ENCODE results near the gene ARPC4. TPM values are rescaled to one million over a fixed set of nuclear protein-coding genes. Genes with fewer than 3 reads are reported as not detected.

Gene ARPC4
- total RNA-seq, 2 donors from 2014 or later: 150 to 153 TPM

- H3K4me3 ChIP-seq (ENCODE audit: low read length): peak overlapping the region; percentile 97
- Mint-ChIP-seq H3K9me3 (no peaks in the 10 kb centered on the region), H3K36me3 (ENCODE audit: low read depth) (peaks cover 65% of the 10 kb centered on the region), H3K27ac (peak overlapping the region; percentile 97), H3K4me1 (peaks cover 12% of the 10 kb centered on the region), H3K27me3 (ENCODE audit: insufficient read depth) (no peaks in the 10 kb centered on the region), H3K4me3 (peak overlapping the region; percentile 84)
- 67 to 74% methylated on average over 8 to 17 of the region's 17 CpGs for WGBS, 2 experiments (ENCODE audit: insufficient coverage in 1 of 2, insufficient read length in 1 of 2)
- DNase-seq: no peak
- no peaks in the 10 kb centered on the region for H3K27me3 ChIP-seq (ENCODE audit: control insufficient read depth, insufficient read depth, low read length, poor library complexity, severe bottlenecking)
- peaks cover 5% of the 10 kb centered on the region for H3K4me1 ChIP-seq (ENCODE audit: control insufficient read depth, insufficient read depth, low read length)
- no peaks in the 10 kb centered on the region for H3K9me3 ChIP-seq (ENCODE audit: control insufficient read depth, low read length)
- no peak overlapping the region for H3K27ac ChIP-seq (ENCODE audit: low read depth, low read length)
- H3K9ac ChIP-seq (ENCODE audit: extremely low read depth, low read length, poor library complexity, severe bottlenecking): peak overlapping the region; percentile 69
- peaks cover 44% of the 10 kb centered on the region for H3K36me3 ChIP-seq (ENCODE audit: control insufficient read depth, insufficient read depth, low read length)
- no peak for TF ChIP-seq CTCF (conservative IDR thresholded peaks at IDR 0.05)
Measured at GRCh38 chr3:9750556-9751411, 42.1 kb upstream of the ARPC4 start.

GRCh38 chr3:9754678-9755077, 38.2 kb upstream of the ARPC4 start:
- Histone ChIP-seq H3K27ac (ENCODE audit: low read depth, low read length) (no peak overlapping the region), H3K36me3 (ENCODE audit: control insufficient read depth, insufficient read depth, low read length) (peaks cover 33% of the 10 kb centered on the region), H3K4me3 (ENCODE audit: low read length) (no peak overlapping the region), H3K9ac (ENCODE audit: extremely low read depth, low read length, poor library complexity, severe bottlenecking) (no peak overlapping the region), H3K4me1 (ENCODE audit: control insufficient read depth, insufficient read depth, low read length) (peaks cover 5% of the 10 kb centered on the region), H3K9me3 (ENCODE audit: control insufficient read depth, low read length) (no peaks in the 10 kb centered on the region), H3K27me3 (ENCODE audit: control insufficient read depth, insufficient read depth, low read length, poor library complexity, severe bottlenecking) (no peaks in the 10 kb centered on the region)
- 90 to 96% methylated on average over 2 to 8 of the region's 8 CpGs for WGBS, 2 experiments (ENCODE audit: insufficient coverage in 1 of 2, insufficient read length in 1 of 2)
- Mint-ChIP-seq H3K9me3 (no peaks in the 10 kb centered on the region), H3K36me3 (ENCODE audit: low read depth) (peaks cover 56% of the 10 kb centered on the region), H3K4me3 (no peak overlapping the region), H3K27ac (no peak overlapping the region), H3K27me3 (ENCODE audit: insufficient read depth) (no peaks in the 10 kb centered on the region), H3K4me1 (peaks cover 7% of the 10 kb centered on the region)
- TF ChIP-seq CTCF (conservative IDR thresholded peaks at IDR 0.05): no peak
- DNase-seq: no peak

GRCh38 chr3:9757427-9757826, 35.5 kb upstream of the ARPC4 start:
- H3K9me3 ChIP-seq (ENCODE audit: control insufficient read depth, low read length): no peaks in the 10 kb centered on the region
- no peak for TF ChIP-seq CTCF (conservative IDR thresholded peaks at IDR 0.05)
- Mint-ChIP-seq H3K4me3 (no peak overlapping the region), H3K27me3 (ENCODE audit: insufficient read depth) (no peaks in the 10 kb centered on the region), H3K27ac (no peak overlapping the region), H3K36me3 (ENCODE audit: low read depth) (peaks cover 56% of the 10 kb centered on the region), H3K4me1 (no peaks in the 10 kb centered on the region), H3K9me3 (no peaks in the 10 kb centered on the region)
- H3K9ac ChIP-seq (ENCODE audit: extremely low read depth, low read length, poor library complexity, severe bottlenecking): no peak overlapping the region
- H3K4me1 ChIP-seq (ENCODE audit: control insufficient read depth, insufficient read depth, low read length): no peaks in the 10 kb centered on the region
- no peak for DNase-seq
- WGBS, 2 experiments (ENCODE audit: insufficient coverage in 1 of 2, insufficient read length in 1 of 2): 91 to 100% methylated on average over 1 to 13 of the region's 13 CpGs
- H3K27me3 ChIP-seq (ENCODE audit: control insufficient read depth, insufficient read depth, low read length, poor library complexity, severe bottlenecking): no peaks in the 10 kb centered on the region
- H3K4me3 ChIP-seq (ENCODE audit: low read length): no peak overlapping the region
- peaks cover 24% of the 10 kb centered on the region for H3K36me3 ChIP-seq (ENCODE audit: control insufficient read depth, insufficient read depth, low read length)
- no peak overlapping the region for H3K27ac ChIP-seq (ENCODE audit: low read depth, low read length)
